ENCODE measurements around the gene CLASP2. TPM values are rescaled to one million over a fixed set of nuclear protein-coding genes. Genes with fewer than 3 reads are reported as not detected.

The CLASP2 gene
- total RNA-seq, 4 donors from 2014 or later = 49.5 to 66.5 (median 65.8) TPM

DNA sequence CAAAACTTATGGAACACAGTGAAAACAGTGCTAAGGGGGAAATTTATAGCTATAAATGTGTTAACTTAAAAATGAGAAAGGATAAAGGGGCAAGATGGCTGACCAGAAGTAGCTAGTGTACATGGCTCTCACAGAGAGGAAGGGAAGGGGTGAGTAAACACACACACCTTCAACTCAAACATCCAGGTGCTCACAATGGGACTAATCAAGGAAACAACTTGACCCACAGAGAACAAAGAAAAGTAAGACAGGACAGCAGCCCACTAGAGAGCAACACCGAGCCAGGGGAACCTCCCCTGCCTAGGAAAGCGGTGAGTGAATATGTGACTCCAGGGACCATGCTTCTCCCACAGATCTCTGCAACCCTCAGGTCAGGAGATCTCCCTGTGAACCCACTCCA lies 192.8 kb downstream of the CLASP2 start:
- TF ChIP-seq, protein P1, sequence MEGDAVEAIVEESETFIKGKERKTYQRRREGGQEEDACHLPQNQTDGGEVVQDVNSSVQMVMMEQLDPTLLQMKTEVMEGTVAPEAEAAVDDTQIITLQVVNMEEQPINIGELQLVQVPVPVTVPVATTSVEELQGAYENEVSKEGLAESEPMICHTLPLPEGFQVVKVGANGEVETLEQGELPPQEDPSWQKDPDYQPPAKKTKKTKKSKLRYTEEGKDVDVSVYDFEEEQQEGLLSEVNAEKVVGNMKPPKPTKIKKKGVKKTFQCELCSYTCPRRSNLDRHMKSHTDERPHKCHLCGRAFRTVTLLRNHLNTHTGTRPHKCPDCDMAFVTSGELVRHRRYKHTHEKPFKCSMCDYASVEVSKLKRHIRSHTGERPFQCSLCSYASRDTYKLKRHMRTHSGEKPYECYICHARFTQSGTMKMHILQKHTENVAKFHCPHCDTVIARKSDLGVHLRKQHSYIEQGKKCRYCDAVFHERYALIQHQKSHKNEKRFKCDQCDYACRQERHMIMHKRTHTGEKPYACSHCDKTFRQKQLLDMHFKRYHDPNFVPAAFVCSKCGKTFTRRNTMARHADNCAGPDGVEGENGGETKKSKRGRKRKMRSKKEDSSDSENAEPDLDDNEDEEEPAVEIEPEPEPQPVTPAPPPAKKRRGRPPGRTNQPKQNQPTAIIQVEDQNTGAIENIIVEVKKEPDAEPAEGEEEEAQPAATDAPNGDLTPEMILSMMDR (IDR thresholded peaks at IDR 0.05; ENCODE audit: low read depth) = no peak

GRCh38 chr3:33523093-33523667 lies 194.9 kb downstream of the CLASP2 start:
- TF ChIP-seq, protein P1 (IDR thresholded peaks at IDR 0.05; ENCODE audit: low read depth) = no peak

DNA sequence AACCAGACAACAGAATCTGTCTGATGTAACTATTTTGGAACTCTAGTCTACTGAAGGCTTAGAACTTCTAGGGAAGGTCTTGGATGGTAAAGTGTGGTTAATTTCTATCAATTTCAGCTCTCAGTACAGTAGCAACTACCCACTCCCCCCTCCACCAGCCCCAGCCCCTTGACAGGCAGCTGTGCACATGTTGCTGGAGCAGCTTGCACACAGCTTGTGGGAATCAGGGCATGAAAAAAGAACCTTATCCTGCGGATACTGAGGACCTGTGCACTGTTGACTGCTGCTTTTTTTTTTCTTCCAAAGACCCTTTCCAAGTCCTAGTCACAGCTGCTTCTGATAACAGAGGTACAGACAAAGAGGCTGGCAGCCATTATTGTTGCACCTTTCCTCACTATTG lies 196.3 kb downstream of the CLASP2 start:
- TF ChIP-seq, protein P1 (IDR thresholded peaks at IDR 0.05; ENCODE audit: low read depth) = no peak

DNA sequence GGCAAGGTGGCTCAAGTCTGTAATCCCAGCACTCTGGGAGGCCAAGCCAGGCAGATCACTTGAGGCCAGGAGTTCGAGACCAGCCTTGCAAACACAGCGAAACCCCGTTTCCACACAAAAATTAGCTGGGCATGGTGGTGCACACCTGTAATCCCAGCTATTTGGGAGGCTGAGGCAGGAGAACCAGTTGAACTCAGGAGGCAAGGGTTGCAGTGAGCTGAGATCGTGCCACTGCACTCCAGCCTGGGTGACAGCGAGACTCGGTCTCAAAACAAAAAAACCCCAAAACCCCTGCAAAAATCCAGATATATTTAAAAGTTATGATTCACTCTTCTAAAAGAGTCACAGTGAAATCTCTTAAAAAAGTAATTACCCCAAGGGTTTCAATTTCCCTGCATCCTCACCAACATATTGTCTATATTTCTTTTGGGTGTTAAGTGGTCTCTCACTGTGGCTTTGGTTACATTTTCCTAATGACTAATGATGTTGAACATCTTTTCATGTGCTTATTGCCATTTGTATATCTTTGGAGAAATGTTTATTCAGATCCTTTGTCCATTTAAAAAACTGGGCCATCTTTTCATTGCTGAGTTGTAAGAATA lies 204.7 kb downstream of the CLASP2 start:
- TF ChIP-seq, protein P1 (IDR thresholded peaks at IDR 0.05; ENCODE audit: low read depth) = no peak

DNA sequence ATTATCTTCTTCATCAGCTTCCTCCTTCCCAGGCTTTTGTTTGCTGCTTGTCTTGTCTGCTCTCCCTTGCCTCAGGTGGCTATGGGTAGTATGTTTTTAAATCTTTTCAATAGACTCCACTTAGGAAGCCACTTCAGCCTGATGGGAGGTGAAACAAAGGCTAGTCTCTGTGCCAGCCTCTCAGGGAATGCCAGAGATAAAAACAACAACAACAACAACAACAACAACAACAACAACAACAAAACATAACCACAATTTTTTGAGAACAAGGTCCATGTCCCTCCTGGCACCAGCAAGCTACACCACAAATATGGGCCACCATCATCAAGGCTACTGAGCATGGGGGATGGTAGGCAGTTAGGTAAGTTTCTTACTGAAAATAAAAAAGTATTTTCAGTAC lies 213.0 kb downstream of the CLASP2 start:
- TF ChIP-seq, protein P1 (IDR thresholded peaks at IDR 0.05; ENCODE audit: low read depth) = no peak

- TF ChIP-seq, protein P1 (IDR thresholded peaks at IDR 0.05; ENCODE audit: low read depth) = no peak
These were observed 221.6 kb downstream of the CLASP2 start for GRCh38 chr3:33496449-33496848.

DNA sequence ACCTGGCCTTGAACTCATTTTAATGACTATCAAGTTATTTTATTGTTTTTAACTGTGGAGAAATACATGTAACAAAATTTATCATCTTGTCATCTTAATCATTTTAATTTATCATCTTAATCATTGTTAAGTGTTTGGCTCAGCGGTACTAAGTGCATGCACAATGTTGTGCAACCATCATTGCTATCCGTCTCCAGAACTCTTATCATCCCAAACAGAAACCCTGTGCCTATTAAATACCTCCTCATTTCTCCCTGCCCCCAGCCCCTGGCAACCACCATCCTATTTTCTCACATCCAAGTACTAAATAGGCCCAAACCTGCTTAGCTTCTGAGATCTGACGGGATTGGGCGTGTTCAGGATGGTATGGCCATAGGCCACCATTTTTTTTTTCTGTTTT lies 226.3 kb downstream of the CLASP2 start:
- TF ChIP-seq, protein P1 (IDR thresholded peaks at IDR 0.05; ENCODE audit: low read depth) = no peak
